ENCODE measurements around the gene NOP9.

NOP9 gene

DNA sequence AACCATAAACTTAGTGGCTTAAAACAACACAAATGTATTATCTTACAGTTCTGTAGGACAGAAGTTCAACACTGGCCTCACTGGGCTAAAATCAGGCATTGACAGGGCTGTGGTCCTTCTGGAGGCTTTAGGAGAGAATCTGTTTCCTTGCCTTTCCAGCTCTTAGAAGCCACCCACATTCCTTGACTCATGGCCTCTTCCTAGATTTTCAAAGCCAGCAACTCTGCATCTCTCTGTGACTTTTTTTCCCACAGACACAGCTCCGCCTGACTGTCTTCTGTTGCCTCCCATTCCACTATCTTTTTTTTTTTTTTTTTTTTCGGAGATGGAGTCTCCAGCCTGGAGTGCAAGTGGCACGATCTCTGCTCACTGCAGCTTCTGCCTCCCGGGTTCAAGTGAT is 56.6 kb downstream of the NOP9 start:
- DNase-seq, result no peak
